KMS-11 (cell line): ENCODE data around the gene TRIOBP.
"Not testable (repeated sequence)": the region's sequence is repeated elsewhere in the genome, so short reads cannot be mapped to it uniquely, and the experiment has no call there.

Source experiments
- H2AFZ ChIP-seq: fragments of 200-600 bp; sonication (generic); 2 replicates; pipeline ENCODE4 v1.6.1; 2016; ENCODE audit warnings: antibody characterized with exemption, mixed run types, low read depth
- H3K27ac ChIP-seq: fragments of 200-600 bp; sonication (generic); 2 replicates; pipeline ENCODE4 v1.6.1; 2016; ENCODE audit warnings: mild to moderate bottlenecking, mixed run types
- H3K27me3 ChIP-seq: fragments of 200-600 bp; sonication (generic); 2 replicates; pipeline ENCODE4 v1.6.1; 2017; ENCODE audit warnings: mild to moderate bottlenecking, low read depth, mixed run types, moderate library complexity; ENCODE audit not compliant: insufficient read depth
- H3K36me3 ChIP-seq: fragments of 200-600 bp; sonication (generic); 2 replicates; pipeline ENCODE4 v1.6.1; 2017; ENCODE audit warnings: mild to moderate bottlenecking, mixed run types; ENCODE audit not compliant: insufficient read depth
- H3K4me1 ChIP-seq: fragments of 200-600 bp; sonication (generic); 2 replicates; pipeline ENCODE4 v1.6.1; 2016; ENCODE audit warnings: mild to moderate bottlenecking, low read depth, mixed run types; ENCODE audit not compliant: poor library complexity, severe bottlenecking
- H3K4me2 ChIP-seq: fragments of 200-600 bp; sonication (generic); 2 replicates; pipeline ENCODE4 v1.7.0; 2016; ENCODE audit warnings: mild to moderate bottlenecking, mixed run types
- H3K4me3 ChIP-seq: fragments of 200-600 bp; sonication (generic); IDR thresholded peaks from 2 replicates; pipeline ENCODE4 v1.6.1; 2017; ENCODE audit warnings: low read depth, low read length, mixed read lengths; ENCODE audit not compliant: insufficient read depth
- H3K79me2 ChIP-seq: fragments of 200-600 bp; sonication (generic); 2 replicates; pipeline ENCODE4 v1.6.1; 2016; ENCODE audit warnings: low read depth, mixed run types; ENCODE audit not compliant: insufficient read depth
- H3K9ac ChIP-seq: fragments of 200-600 bp; sonication (generic); 2 replicates; pipeline ENCODE4 v1.6.1; 2016; ENCODE audit warnings: mild to moderate bottlenecking, mixed run types
- H4K20me1 ChIP-seq: fragments of 200-600 bp; sonication (generic); 2 replicates; pipeline ENCODE4 v1.6.1; 2016; ENCODE audit warnings: mild to moderate bottlenecking, mixed run types; ENCODE audit not compliant: insufficient read depth
- CTCF ChIP-seq: fragments of 200-600 bp; sonication (generic); conservative IDR thresholded peaks from 2 replicates; pipeline ENCODE4 v1.6.1; 2017; ENCODE audit warnings: low read depth, mild to moderate bottlenecking, antibody characterized with exemption, low read length, moderate library complexity, mixed read lengths

TRIOBP gene

GRCh38 chr22:37790234-37790633 is 93.4 kb downstream of the TRIOBP start:
- H3K27me3 ChIP-seq, result no peaks in the 10 kb centered on the region
- H3K9ac ChIP-seq, result no peak overlapping the region
- H4K20me1 ChIP-seq, result no peaks in the 10 kb centered on the region
- H2AFZ ChIP-seq, result no peak overlapping the region
- no peak overlapping the region for H3K4me2 ChIP-seq
- no peaks in the 10 kb centered on the region for H3K36me3 ChIP-seq
- H3K4me1 ChIP-seq, result no peaks in the 10 kb centered on the region
- H3K4me3 ChIP-seq, result no peak overlapping the region
- H3K79me2 ChIP-seq, result no peaks in the 10 kb centered on the region
- H3K27ac ChIP-seq, result no peak overlapping the region
- no peak for TF ChIP-seq CTCF

- no peak overlapping the region for H3K9ac ChIP-seq
- no peak overlapping the region for H3K4me2 ChIP-seq
- no peaks in the 10 kb centered on the region for H4K20me1 ChIP-seq
- H3K79me2 ChIP-seq, result no peaks in the 10 kb centered on the region
- H3K4me3 ChIP-seq, result no peak overlapping the region
- H3K27me3 ChIP-seq, result no peaks in the 10 kb centered on the region
- no peak overlapping the region for H2AFZ ChIP-seq
- no peaks in the 10 kb centered on the region for H3K4me1 ChIP-seq
- no peak for TF ChIP-seq CTCF
- H3K27ac ChIP-seq, result no peak overlapping the region
- no peaks in the 10 kb centered on the region for H3K36me3 ChIP-seq
Observed at GRCh38 chr22:37792494-37792893, 95.6 kb downstream of the TRIOBP start.

GRCh38 chr22:37794376-37794775 is 97.5 kb downstream of the TRIOBP start:
- H3K4me2 ChIP-seq, result no peak overlapping the region

GRCh38 chr22:37796079-37796478 is 99.2 kb downstream of the TRIOBP start:
- no peak overlapping the region for H3K9ac ChIP-seq
- no peak for TF ChIP-seq CTCF
- no peak overlapping the region for H3K4me3 ChIP-seq
- H3K27me3 ChIP-seq, result peaks cover 3% of the 10 kb centered on the region; the same call in 1 of the 2 replicates
- no peaks in the 10 kb centered on the region for H3K36me3 ChIP-seq
- no peaks in the 10 kb centered on the region for H3K79me2 ChIP-seq
- no peak overlapping the region for H3K27ac ChIP-seq
- H2AFZ ChIP-seq, result no peak overlapping the region
- H4K20me1 ChIP-seq, result no peaks in the 10 kb centered on the region
- no peaks in the 10 kb centered on the region for H3K4me1 ChIP-seq
- H3K4me2 ChIP-seq, result no peak overlapping the region

More at GRCh38 chr22:37794376-37794775, 97.5 kb downstream of the TRIOBP start:
- Histone ChIP-seq H3K36me3 (no peaks in the 10 kb centered on the region), H4K20me1 (no peaks in the 10 kb centered on the region), H3K27ac (no peak overlapping the region), H3K4me3 (no peak overlapping the region), H3K4me1 (no peaks in the 10 kb centered on the region), H3K9ac (no peak overlapping the region), H3K79me2 (no peaks in the 10 kb centered on the region), H3K27me3 (no peaks in the 10 kb centered on the region), H2AFZ (no peak overlapping the region)
- no peak for TF ChIP-seq CTCF

- H4K20me1 ChIP-seq, H3K27me3 ChIP-seq, H3K9ac ChIP-seq, H3K4me3 ChIP-seq, H3K4me1 ChIP-seq, H3K4me2 ChIP-seq, H2AFZ ChIP-seq, H3K36me3 ChIP-seq, H3K79me2 ChIP-seq, H3K27ac ChIP-seq: not testable (repeated sequence)
Observed at GRCh38 chr22:37797259-37797658, 100.4 kb downstream of the TRIOBP start.
